HG03457 (cell line): ENCODE data around the gene NRXN2.

ENCODE experiments used
- ATAC-seq: cut with Tn5 transposase; IDR thresholded peaks from one replicate; pipeline ENCODE4 v1.9.1; 2021; ENCODE audit warnings: moderate number of reproducible peaks; ENCODE audit not compliant: unreplicated experiment

NRXN2 gene

GRCh38 chr11:64653388-64653973 is 69.5 kb downstream of the NRXN2 start:
- ATAC-seq, result no peak

DNA sequence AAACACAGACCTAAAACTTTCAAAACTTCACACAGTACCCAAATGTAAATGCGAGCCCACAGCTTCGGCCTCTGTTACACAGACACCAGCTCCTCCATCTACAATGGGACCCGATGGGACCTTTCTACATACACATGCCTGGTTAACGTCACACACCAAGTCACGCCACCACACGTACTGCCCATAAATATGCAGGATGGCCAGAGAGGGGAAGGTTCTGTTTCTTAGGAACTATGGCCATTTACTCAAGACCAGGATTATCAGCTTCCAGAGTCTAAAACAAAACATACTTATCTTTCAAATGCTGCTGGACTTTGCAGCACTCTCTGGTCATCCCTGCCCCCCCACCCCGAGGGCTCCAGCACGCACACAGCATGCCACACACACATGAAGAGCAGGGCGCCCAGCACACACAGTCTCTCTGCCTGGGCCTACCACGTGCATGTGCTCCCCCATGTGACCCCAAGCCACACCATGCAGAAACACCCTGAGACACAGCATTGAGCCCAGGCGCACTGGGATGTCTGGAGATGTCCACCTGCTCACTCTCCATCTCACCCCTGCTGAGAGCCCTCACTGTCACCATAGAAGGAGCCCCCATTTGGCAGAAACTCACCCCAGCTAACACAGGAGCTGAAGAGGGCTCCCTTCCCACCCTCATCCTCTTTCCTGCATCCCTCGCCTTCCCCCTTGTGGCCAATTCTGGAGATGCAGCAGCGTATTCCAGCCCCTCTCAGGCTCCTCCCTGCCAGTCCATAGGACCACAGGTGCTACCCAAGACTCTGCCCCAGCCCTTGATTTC is 70.2 kb downstream of the NRXN2 start:
- ATAC-seq, result no peak

GRCh38 chr11:64650923-64651523 is 72.0 kb downstream of the NRXN2 start:
- ATAC-seq, result no peak

GRCh38 chr11:64649291-64649697 is 73.7 kb downstream of the NRXN2 start:
- ATAC-seq, result no peak

- ATAC-seq, result no peak
Observed at GRCh38 chr11:64648551-64648950, 74.4 kb downstream of the NRXN2 start.

DNA sequence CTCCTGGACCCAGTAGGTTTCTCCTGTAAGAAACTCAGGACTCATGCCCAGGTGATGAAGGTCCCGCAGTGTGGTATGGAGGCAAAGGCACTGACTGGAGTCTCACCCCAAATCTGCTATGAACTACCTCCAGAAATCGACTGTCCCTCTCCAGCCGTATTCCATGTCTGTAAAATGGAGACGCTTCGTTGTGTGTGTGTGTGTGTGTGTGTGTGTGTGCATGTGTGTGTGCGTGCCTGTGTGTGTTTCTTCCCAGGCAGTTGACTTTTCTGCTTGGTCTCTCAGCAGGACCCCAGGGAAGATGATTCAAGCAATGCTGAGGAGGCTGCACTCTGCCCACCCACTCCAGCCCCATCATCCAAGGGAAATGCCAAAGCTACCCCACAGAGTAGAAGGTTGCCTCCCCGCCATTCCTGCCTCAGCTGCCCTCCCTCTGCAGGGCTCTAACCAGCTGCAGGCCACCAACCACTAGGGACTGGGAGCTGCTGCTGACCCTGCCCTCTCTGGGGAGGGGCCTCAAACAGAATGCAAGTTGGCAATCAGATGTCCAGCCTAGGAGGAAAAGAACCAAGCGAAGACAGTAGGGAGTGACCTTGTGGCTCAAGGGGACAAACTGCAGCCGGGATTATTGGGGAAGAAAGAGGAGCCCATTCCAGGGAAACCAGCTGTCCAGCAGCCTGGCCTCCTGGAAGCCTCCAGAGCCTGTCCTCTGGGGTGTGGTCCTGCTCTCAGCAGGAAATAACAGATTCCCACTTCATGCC is 75.8 kb downstream of the NRXN2 start:
- no peak for ATAC-seq

DNA sequence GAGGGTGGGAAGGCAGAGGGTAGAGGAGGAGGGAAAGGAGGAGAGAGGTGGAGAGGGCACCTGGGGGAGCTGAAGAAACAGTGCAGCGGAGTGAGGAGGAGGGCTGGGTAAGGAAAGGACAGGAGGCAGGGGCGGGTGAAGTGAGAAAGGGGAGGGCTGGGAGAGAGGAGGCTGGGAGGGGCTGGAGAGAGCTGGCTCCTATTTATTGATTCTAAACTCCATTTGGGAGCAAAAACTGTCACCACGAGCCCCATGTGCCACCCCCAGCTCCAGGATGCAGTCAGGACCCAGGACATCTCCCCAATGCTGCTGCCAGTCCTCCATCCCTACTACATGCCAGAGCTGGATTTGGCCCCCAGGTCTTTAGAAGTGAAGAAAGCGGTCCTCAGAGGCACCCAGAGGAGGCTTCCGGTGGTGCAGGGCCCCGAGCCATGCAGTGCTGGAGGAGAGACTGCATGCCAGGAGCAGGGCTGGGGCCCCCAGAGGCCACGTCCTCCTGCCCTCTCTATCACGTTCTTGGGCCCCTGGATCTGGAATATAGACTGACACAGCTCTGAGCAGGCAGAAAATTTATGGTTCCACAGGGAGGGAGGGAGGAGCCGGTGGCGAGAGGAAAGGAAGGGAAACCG is 78.2 kb downstream of the NRXN2 start:
- no peak for ATAC-seq

- no peak for ATAC-seq
Observed at GRCh38 chr11:64643920-64644646, 78.9 kb downstream of the NRXN2 start.

DNA sequence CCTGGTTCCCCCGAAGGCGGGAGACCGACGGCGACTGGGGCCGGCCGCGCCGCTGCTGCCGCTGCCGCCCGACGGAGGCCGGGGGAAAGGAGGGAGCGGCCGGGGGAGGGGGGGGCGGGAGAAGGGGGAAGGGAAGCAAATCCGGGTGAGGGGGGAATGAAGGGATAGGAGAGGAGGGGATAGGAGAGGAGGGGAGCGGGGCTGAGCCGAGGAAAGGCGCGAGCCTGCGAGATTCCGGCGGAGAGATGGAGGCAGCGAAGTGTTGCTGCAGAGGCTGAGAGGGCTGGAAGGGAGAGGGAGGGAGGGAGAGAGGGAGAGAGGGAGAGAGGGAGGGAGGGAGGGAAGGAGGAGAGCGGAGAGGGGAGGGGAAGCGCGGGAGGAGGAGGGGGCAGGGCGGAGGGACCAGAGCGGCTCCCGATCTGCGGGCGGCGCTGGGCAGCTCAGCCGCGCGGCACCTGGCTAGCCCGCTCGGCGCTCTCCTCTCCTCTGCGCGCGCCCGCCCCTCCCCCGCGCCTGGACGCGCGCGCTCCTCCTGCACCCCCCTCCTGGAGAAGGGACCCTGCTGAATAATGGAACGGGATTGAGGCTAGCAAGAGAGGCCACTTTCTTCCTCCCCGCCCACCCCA is 79.6 kb downstream of the NRXN2 start:
- no peak for ATAC-seq

DNA sequence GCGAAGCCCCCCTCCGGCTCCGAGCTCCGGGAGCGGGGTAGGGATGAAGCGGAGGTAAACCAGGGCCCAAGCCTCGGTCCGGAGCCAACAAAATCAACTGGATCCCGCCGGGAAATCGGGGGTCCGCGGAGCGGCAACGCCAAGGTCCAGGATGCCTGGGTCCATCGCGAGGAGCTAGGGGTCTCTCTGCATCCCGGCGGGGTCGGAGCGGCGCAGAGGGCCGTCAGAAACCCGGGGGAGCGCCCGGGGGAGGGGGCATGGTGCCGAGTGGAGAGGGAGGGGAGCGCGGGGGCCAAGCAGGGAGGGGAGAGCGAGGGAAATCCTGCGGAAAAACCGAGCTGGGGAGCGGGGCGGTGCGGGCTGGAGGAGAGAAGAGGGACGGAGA is 80.1 kb downstream of the NRXN2 start:
- ATAC-seq, result no peak

GRCh38 chr11:64642418-64642735 is 80.6 kb downstream of the NRXN2 start:
- no peak for ATAC-seq

DNA sequence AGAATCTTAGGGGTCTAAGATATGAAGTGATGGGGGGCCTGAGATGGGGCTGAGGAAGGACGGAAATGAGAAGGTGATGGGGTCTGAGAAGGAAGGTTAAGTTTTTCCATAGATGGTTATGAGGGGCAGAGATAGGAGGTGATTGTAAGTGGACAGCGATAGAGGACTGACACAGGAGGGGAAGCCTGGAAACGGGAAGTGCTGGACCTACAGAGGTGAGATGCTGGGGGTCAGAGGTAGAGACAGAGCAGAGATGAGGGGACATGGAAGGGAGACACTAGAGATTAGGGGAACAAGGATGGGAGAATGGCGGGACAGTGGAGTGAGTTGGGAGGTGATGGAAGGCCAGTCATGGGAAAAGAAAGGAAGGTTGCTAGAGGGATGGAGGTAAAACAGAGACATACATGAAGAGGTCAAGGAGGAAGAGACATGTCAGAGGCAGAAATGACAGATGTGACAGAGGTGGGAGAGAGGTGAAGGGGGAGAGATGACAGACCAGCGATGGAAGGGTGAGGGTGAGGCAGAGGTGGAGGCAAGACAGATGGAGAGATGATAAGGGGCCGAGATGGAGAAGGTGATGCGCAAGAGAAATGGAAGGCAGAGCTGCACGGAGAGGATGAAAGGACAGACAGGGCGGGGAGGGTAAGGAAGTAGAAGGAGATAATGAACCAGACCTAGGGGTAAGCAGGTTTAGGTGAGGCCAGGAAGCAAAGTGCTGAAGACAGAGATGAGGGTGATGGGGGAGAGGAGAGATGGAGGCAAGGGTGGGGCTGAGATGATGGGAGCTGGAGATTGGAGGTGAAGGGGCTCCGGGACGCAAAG is 81.2 kb downstream of the NRXN2 start:
- ATAC-seq, result no peak

- ATAC-seq, result no peak
Observed at GRCh38 chr11:64639885-64640284, 83.1 kb downstream of the NRXN2 start.

GRCh38 chr11:64638829-64639228 is 84.2 kb downstream of the NRXN2 start:
- ATAC-seq, result no peak

GRCh38 chr11:64638018-64638665 is 84.9 kb downstream of the NRXN2 start:
- no peak for ATAC-seq

GRCh38 chr11:64637334-64638017 is 85.5 kb downstream of the NRXN2 start:
- no peak for ATAC-seq

DNA sequence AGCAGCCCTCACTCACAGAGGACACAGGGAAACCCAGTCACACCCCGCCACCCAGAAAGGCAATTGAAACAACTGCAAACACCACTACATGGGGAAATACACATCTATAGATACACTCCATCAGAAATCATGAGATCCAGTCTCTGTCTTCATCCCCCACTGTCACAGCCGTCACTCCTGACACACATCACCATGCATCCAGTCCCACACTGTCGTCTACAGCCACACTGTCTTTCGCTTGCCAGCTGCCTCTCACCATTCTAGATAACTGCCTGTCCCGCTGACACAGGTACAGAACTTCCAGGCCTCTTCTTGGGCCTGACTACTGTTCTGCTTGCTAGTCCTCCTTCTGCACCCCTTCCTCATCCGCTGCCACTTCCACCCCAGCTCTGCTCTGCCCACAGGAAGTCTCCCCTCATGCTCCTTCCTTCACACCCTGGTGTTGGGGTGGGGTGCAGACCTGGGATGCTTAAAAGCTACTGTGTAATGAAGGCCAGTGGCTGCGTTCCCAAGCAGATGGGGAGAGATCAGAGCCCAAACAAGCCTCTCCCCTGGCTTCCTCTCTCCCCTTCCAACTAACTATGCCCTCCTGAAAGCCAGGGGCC is 89.3 kb downstream of the NRXN2 start:
- no peak for ATAC-seq

GRCh38 chr11:64632654-64633053 is 90.3 kb downstream of the NRXN2 start:
- ATAC-seq, result no peak
